GM11168 (cell line): Measurements from ENCODE around the gene CDC42BPA.
"Not testable (repeated sequence)": the region's sequence is repeated elsewhere in the genome, so short reads cannot be mapped to it uniquely, and the experiment has no call there.

ENCODE experiments used
- in situ Hi-C: fragments of 300-500 bp; cut with MboI; formaldehyde crosslinking; loops from one replicate; pipeline ENCODE4 v1.12.0; 2022; ENCODE audit warnings: low sequenced_read_pairs; ENCODE audit not compliant: unreplicated experiment

Gene CDC42BPA

DNA sequence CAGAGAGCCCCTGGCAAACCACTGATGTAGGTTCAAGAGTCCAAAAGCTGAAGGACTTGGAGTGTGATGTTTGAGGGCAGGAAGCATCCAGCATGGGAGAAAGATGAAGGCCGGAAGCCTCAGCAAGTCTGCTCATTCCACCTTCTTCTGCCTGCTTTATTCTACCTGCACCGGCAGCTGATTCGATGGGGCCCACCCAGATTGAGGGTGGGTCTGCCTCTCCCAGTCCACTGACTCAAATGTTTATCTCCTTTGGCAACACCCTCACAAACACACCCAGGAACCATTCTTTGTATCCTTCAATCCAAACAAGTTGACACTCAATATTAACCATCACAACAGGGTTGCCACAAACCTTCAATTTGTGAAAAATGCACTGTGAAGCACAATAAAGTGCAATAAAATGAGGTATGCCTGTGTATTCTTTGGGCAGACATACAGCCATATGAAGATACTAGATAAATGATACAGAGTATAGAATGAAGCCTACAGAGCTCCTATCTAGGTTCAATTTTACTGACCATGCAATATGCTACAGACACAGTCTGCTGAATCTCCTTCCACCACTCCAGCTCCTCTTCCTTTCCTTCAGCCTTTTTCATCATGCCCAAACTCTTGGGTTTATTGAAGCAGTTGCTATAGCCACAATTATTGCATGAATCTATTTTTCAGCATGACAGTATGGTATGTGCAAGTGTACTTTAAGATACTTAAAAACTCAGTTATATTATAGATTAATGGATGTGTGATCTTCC, 24.0 kb upstream of the CDC42BPA start:
- in situ Hi-C loops = no loop called here

DNA sequence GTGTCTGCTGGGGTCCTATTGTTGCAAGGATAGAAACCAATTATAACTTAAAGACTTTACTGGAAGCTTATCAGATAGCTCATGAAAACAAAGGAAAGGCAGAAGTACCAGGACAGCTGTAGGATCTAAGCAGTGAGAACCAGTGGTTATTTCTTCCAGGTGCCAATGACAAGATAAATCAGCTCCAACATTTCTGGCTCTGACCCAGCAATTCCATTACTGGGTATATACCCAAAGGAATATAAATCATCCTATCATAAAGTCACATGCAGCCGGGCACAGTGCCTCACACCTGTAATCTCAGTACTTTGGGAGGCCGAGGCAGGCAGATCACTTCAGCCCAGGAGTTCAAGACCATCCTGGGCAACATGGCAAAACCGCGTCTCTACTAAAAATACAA, 17.8 kb upstream of the CDC42BPA start:
- in situ Hi-C loops = not testable (repeated sequence)

DNA sequence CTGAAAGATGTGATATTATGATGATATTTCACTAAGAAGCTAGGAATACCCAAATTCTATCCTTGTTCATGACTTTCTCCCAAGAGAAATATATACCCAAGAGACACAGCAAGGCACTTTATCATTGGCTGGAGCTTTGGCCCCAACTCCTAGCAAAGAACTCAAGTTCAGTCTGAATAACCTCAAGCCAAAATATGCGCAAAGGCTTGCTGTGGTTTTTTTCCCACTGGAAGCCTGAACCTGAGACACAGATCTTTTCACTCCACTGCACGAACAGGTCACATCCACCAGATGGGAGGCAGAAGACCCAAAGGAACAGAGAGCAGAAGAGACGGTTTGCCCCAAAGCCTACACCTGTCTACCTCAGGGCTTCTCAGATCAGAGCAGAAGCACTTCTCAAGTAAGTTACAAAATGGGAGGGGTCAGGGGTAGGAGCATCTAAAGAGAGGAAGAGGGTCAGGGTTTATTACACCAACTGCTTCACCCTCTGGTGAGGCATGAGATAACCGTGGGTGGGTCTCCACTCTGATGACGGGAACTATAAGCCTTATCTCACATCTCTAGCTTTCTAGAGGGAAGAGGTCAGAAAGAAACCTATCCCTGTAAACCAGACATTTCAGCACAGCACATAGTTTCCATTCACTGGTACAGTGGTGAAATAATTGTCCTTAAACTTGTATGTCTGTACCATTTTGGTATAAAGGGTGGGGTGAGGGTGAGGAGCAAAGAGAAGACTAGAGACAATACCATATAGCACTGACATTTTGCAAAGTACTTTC, 17.1 kb upstream of the CDC42BPA start:
- in situ Hi-C loops = no loop called here

DNA sequence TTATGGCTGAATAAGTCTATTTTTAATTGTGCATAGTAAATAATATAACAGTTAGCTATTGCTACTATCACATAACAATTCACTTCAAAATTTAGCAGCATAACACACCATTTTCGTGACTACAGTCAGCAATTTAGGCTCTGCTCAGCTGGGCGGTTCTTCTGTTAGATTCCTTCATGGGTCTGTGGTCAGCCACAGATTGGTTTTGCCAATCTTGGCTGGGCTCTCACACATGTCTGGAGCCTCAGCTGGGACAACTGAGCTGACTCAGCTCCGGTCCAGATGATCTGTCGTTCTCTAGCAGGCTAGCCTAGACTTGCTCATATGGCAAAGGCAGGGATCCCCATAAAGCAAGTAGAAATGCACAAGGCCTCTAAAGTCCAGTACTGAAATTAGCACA, 15.1 kb upstream of the CDC42BPA start:
- in situ Hi-C loops = no loop called here

DNA sequence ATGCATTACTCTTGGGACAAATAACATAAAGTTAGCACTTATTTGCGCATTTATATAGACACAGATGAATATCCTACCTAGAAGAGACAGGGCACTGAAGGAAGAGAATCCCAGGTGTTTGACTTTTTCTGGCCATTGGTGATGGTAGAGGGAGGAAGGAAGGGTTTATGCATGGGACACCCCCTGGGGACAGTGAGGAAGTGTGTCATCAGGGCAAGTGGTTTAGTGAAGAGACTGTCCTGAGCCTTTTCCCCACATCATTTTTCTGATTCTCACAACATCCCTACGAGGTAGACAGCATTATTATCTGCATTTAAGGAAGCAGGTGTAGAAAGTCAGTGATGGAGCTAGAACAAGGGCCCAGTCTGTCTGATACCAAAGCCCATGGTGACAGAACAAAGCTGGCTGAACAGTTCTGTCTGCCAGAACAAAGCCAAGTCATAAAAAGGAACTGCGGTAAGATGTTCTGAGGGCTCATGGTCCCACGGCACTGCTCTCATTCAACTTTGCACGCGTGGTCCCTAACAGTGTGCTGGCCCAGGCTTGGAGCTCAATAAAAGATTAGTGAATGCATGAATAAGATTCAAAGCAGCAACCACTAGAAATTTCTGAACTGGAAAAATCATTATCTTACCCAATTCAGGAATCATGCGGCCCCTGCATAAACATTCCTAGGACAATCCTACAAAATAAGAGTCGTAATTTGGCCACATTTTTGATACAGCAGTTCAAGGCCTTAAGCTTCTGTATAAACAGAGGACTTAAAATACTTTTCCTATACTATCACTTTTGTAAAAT, 12.2 kb upstream of the CDC42BPA start:
- in situ Hi-C loops = no loop called here

DNA sequence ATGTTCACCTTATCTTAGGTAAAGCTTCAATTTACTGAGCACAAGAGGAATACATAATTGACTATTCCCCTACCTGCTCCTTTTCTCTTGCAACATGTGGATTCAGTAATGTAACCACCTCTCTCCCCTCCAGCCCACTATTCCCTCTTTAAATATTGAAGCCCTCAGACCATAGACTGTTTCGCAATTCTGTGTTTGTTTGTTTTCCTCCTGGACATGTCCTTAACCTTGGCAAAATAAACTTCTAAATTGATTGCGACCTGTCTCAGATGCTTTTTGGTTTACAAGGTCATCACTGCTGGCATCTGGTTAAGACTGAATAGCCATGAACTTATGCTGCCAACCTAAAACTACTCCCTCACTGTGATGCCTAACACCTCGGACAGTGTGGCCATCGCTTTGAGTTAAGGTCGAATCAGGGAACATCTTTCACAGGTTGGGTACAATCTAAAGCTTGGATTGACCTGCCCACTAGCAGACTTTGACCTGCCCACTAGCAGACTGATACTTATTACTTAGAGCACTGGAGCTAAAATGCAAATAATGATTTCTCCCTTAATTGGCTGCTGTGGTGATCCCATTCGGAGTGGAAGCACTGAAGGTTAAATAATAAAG, 10.2 kb upstream of the CDC42BPA start:
- in situ Hi-C loops = no loop called here

DNA sequence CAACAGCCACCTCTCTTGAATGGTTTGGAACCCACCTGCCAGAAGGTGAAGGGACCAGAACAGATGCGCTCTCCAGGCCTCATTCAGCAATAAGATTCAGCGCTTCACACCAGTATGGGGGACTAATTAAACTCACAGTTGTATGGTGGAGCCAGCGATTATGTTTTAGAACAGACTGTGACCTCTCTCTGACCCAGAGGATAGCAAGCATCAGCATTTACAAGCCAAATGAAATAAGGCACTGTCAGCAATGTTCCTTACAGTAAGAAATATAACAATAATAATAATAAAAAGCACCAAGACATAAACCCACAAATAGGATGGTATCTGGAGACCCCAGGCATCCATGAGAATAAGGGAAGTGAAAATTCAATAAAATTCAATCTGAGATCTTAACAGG, 6.9 kb upstream of the CDC42BPA start:
- in situ Hi-C loops = no loop called here

DNA sequence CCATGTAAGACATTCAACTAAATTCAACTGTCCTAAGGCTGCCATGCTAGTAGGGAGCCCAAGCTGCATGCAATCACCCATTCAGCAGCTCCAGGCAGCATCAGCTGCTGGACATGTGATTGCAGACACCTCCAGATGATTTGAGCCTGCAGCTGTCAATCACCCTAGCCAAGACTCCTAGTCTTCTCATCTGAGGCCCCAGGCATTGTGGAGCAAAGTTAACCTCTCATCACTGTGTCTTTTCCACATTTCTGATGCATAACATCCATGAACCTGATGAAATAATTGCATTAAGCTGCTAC, 5.6 kb upstream of the CDC42BPA start:
- in situ Hi-C loops = no loop called here

DNA sequence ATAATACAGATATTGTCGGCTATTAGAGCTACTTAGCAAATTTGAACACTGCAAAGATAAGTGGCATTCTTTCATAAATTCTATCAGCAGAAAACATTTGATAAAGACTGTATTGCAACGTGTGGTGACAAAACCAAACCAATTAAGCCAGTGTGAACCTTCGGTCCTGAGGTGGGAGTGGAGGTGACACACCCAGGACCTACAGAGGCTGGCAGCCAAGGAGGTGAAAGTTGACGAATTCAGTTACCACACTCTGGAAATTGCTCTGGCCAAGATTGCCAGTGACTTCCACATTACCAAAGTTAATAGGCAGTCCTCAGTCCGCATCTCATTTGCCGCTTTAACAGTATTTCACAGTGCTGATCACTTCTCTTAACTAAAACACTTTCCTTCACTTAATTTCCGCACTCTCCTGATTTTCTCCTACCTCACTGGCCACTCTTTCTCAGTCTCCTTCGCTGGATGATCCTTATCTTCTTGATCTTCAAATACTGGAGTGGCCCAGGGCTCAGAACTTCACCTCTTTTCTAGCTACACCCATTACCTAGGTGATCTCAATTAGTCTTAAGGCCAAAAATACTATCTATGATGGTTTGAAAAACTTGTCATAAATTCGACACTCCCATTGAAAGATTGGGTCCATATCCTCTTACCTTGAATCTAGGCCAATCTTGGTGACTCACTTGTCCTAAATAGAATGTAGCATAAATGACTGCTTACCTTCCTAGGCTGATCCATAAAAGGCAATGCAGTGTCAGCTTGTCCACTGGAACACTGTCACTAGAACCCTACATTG, 5.1 kb upstream of the CDC42BPA start:
- in situ Hi-C loops = no loop called here

DNA sequence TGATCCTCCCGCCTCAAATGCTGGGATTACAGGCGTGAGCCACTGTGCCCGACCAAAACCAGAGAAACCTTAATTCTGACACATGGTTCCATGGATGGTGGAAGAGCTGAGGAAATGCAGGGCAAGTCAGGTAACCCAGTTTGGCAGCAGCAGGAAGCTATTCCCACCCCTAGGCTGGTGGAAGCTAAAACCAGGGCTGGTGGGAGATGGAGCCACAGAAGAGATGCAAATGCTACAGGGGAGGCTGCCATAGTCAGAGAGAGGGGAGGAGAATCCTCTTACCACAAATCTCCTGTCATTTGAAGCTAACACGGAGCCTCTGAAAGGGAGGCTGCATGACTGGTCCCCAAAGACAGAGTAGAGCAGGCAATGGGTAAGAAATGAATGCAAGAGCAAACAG, 4.1 kb upstream of the CDC42BPA start:
- in situ Hi-C loops = no loop called here

DNA sequence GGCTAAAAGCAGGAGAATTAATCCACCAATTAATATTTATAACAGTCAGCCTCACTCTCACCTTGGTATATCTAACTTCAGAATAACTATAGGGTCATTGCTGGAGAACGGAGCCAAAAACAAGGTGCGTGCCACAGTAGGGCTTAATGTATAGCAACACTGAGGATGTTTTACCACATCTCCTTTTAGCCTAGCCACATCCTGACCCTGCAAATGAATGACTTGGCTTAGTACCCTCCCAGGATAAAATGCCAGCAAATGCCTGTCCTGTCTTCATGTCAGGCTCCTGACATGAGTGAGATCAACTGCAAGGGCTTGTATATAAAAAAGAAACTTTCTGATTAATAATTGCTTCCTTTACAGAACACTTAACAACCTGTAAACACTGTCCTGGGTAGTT, 2.7 kb upstream of the CDC42BPA start:
- in situ Hi-C loops = no loop called here

DNA sequence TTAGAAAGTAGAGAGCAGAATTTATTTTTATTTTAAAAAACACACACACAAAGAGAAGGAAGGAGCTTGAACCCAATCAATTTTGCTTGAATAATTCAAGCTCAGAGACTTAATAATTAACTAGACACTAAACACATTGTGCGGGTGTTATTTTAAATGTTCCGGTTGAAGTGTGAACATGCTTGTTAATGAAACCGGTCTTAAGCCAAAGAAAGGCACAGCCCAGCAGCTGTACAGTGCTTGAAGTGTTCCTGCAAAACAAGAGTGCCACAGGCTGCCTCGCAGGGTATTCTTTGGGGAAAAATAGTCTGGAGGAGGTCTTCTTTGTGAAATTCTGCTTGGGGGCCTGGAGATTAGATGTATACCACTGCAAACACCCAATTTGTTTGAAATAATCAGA, 2.2 kb upstream of the CDC42BPA start:
- in situ Hi-C loops = no loop called here

DNA sequence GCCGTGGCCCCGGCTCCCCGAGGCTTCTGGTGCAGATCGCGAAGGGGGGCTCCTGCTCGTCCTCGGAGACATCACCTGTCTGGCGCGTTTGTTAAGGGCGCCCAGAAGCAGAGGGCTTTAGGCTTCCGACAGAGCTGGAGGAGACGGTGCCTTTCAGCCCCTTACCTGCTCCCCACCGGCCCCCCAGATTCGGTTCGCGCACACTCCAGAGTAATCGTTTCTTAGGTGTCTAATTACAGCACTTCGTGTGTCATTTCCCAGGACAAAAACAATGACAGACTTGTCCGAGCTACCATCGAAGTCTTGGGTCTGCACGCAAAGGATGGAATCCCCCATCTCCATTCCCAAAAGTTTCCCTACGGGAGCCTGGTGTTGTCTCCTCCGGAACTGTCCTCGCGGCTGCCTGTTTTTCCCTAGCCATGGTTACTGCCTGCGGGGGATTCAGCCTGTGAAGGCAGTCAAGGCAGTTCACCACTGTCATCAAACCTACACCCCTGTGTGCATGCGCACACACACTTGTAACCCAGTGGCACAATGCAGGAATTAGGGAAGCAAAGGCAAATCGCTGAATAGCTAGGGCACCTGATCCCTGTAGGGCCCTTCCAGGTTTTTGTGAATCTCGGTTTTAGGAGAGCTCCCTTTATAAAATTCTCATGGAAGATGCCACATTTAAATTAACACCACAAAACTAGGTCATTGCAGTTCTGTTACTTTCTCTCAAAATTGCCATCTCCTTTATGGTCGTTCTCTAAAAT, 738 bp upstream of the CDC42BPA start:
- in situ Hi-C loops = no loop called here

DNA sequence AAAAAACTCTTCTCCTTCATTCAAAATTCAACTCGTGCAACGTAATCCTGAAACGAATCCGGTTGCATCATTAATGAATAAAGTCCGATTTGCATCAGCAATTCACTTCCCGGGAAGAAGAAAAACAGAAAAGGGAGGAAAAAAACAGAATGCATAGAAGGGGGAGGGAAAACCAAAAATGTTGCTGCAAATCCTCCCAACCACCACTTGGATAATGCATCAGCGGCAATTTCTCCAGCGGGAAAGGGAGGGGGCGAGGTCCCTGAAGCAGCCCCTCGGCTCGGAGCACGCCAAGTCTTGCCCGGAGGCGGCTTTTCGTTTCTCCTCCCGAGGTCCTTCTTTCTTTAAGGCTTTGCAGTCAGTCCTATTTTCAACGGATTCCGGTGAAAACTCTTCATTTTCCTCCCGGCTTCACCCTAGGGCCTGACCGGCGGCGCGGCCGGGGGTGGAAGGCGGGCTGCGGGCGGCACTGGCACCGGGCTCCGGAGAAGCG, 723 bp downstream of the CDC42BPA start:
- in situ Hi-C loops = no loop called here

DNA sequence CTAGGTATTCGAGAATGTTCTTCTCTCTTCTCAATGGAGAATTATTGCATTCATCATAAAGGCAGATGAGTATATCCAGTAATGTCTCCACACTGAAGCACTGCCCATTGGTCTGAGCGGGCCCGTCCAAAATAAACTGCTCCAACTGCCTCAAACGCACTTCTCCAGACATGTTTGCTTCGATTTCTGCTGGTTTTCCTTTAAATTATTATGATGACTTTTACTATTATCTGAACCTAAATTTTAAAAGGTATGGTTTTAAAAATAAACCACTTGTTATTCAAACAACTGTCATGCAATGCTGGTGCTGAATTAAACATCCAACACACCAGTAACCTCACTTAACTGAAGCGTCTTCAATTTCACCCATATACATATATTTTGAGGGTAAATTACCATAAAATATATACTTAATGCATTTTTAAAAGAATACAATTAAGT, 1.3 kb downstream of the CDC42BPA start:
- in situ Hi-C loops = no loop called here

DNA sequence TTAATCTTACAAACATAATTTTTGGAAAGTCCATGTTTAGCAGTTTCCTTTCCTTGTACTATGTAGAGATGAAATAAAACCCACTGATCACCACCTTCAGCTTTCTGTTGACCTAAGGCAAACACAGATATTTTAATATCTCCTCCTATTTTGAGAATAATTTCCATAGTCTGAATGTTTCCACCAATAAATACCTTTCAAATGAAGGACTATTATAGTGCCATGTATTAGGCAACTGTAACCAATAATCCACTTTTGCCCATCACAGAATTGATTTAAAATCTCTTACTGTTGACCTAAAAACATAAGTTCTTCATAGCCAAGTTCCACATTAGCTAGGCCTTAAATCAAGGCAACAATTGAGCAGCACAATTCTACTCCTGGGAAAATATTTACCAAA, 1.8 kb downstream of the CDC42BPA start:
- in situ Hi-C loops = no loop called here

DNA sequence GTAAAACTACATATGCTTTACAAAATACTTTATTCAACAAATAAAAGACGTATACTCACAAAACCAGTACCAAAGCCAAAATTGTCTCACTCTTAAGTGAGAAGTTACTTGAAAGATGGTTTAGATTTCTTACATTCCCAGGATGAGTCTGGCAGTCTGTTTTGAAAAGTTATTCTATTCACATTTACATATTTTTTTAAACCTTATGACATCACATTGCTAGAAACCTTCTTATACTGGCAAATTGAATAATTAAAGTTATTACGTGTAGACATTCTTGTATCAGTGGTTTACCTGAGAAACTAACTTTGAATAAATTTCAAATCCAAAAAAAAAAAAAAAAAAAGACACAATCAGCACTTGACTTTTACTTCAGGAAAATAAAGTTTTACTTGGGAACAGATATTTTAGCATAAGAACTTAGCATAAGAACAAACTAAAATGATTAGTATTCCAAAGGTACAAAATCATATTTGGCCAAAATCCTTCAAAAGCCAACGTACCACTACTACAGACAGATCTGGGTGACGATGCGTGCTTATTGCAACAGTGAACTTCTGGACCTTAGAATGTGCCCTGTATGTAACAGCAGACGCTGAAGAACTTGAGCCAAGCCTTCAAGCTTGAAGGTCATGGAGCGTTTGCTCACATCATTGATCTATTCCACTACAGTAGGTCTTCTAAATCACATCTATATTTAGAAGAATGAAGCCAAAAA, 2.5 kb downstream of the CDC42BPA start:
- in situ Hi-C loops = no loop called here

DNA sequence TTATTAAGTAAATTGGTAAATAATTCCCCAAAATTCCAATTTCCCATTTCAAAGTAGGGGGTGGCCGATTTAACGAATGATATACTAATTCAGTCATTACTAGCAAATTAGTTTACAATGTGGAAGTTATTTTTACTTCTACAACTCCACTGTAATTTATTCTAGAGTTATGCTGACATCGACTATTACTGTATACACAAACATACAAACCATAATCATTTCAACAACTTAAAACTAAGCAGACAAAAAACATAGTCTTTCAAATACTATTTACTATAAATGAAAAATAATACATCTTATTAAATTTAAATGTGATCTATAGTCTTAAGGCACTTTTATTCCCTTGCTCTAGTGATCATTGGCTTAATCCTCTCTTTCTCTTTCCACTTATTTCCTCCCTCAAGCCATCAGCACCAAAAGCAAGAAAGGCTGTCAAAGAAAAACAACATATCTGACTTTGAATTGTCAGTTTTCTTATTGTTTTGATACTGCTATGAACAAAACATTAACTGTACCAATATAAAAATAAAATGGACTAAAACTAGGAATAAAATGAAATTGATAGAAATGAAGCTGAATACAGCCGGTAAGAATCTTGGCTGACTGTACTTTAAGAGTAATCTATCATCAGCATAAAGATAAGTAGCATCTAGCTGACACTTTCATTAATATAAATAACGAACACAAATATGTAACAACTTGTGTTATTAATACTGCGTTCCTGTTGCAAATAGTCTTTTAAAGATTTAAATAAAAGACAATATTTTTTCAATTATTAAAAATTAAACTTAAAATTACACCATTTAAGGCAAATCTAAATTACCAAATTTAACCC, 4.1 kb downstream of the CDC42BPA start:
- in situ Hi-C loops = no loop called here
